Chondrocyte (in vitro differentiated cells): Measurements from ENCODE around the gene PPP1R16B. TPM values are rescaled to one million over a fixed set of nuclear protein-coding genes. Genes with fewer than 3 reads are reported as not detected.

ENCODE experiments used
- DNase-seq: peaks from one replicate; pipeline ENCODE4 v3.0.0; 2021; ENCODE audit warnings: mixed read lengths, low spot score
- H3K27ac Mint-ChIP-seq: one replicate; pipeline ENCODE4 v1.8.0; 2021; ENCODE audit warnings: mild to moderate bottlenecking, moderate library complexity, mixed read lengths; ENCODE audit not compliant: unreplicated experiment
- H3K27me3 Mint-ChIP-seq: 2 replicates; pipeline ENCODE4 v1.8.0; 2021; ENCODE audit warnings: low read depth, mixed read lengths
- H3K36me3 Mint-ChIP-seq: 2 replicates; pipeline ENCODE4 v1.8.0; 2021; ENCODE audit warnings: low read depth, mixed read lengths
- H3K4me1 Mint-ChIP-seq: 2 replicates; pipeline ENCODE4 v1.8.0; 2021; ENCODE audit warnings: low read depth, mild to moderate bottlenecking, mixed read lengths
- H3K4me3 Mint-ChIP-seq: one replicate; pipeline ENCODE4 v1.8.0; 2021; ENCODE audit warnings: mild to moderate bottlenecking, moderate library complexity, mixed read lengths; ENCODE audit not compliant: unreplicated experiment
- H3K9me3 Mint-ChIP-seq: 2 replicates; pipeline ENCODE4 v1.8.0; 2021; ENCODE audit warnings: low read depth, mixed read lengths
- total RNA-seq: library from RNA; stranded (reverse); gene quantifications from 3 replicates; pipeline ENCODE4 v1.2.1, GENCODE V29; 2021
- TF ChIP-seq, protein P1 (sequence below): fragments of 200-600 bp; sonication (generic); IDR thresholded peaks from 2 replicates; pipeline ENCODE4 v1.5.0; 2021; ENCODE audit warnings: antibody characterized with exemption, mild to moderate bottlenecking, moderate library complexity

PPP1R16B gene
- total RNA-seq, 1 donor from 2014 or later = not detected

GRCh38 chr20:38945012-38945411, 139.5 kb downstream of the PPP1R16B start:
- Mint-ChIP-seq H3K9me3 (no peaks in the 10 kb centered on the region), H3K27ac (no peak overlapping the region), H3K27me3 (no peaks in the 10 kb centered on the region), H3K4me1 (no peaks in the 10 kb centered on the region), H3K4me3 (no peak overlapping the region), H3K36me3 (peaks cover 2% of the 10 kb centered on the region)
- DNase-seq = no peak
- TF ChIP-seq, protein P1, sequence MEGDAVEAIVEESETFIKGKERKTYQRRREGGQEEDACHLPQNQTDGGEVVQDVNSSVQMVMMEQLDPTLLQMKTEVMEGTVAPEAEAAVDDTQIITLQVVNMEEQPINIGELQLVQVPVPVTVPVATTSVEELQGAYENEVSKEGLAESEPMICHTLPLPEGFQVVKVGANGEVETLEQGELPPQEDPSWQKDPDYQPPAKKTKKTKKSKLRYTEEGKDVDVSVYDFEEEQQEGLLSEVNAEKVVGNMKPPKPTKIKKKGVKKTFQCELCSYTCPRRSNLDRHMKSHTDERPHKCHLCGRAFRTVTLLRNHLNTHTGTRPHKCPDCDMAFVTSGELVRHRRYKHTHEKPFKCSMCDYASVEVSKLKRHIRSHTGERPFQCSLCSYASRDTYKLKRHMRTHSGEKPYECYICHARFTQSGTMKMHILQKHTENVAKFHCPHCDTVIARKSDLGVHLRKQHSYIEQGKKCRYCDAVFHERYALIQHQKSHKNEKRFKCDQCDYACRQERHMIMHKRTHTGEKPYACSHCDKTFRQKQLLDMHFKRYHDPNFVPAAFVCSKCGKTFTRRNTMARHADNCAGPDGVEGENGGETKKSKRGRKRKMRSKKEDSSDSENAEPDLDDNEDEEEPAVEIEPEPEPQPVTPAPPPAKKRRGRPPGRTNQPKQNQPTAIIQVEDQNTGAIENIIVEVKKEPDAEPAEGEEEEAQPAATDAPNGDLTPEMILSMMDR = no peak

DNA sequence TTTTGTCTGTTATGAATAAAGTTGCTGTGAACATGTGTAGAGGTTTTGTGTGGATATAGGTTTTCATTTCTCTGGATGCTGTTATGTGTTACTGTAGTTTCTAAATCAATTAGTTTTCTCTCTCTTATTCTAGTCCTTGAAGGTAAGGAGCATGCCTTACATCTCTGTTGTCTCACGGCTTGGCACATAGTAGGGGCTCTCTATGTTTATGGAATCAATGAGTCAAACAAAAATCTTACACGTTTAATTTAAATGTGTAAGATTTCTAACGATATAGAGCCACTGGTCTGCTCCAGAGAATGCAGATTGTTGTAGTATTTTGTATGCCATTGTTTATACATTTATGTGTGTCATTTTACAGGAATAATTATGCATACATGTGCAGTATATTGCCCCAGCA, 141.3 kb downstream of the PPP1R16B start:
- H3K27me3 Mint-ChIP-seq = no peaks in the 10 kb centered on the region
- no peak overlapping the region for H3K4me3 Mint-ChIP-seq
- DNase-seq = no peak
- no peak overlapping the region for H3K27ac Mint-ChIP-seq
- H3K4me1 Mint-ChIP-seq = no peaks in the 10 kb centered on the region
- H3K9me3 Mint-ChIP-seq = no peaks in the 10 kb centered on the region
- TF ChIP-seq, protein P1 = no peak
- peaks cover 2% of the 10 kb centered on the region for H3K36me3 Mint-ChIP-seq

DNA sequence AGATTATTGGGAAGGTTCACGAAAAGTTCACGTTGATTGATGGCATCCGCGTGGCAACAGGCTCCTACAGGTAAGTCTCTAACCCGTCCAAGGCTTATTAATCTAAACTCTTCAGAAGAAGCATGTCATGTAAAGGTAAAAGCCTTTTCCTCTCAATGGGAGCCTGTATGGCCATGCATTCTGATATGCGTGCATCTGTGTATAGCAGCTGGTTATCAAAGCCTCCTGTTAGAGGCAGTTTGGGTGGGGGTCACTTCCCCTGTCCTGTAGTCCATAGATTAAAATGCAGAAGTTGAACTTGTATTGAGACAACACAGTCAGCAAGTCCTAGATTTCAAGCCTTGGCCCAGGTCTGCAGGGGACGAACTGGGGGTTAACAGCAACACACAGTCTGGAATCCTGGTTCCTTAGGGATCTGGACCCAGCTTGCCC, 142.4 kb downstream of the PPP1R16B start:
- Mint-ChIP-seq H3K4me1 (no peaks in the 10 kb centered on the region), H3K36me3 (peaks cover 2% of the 10 kb centered on the region), H3K27ac (no peak overlapping the region), H3K4me3 (no peak overlapping the region), H3K27me3 (no peaks in the 10 kb centered on the region), H3K9me3 (no peaks in the 10 kb centered on the region)
- TF ChIP-seq, protein P1 = no peak
- no peak for DNase-seq

DNA sequence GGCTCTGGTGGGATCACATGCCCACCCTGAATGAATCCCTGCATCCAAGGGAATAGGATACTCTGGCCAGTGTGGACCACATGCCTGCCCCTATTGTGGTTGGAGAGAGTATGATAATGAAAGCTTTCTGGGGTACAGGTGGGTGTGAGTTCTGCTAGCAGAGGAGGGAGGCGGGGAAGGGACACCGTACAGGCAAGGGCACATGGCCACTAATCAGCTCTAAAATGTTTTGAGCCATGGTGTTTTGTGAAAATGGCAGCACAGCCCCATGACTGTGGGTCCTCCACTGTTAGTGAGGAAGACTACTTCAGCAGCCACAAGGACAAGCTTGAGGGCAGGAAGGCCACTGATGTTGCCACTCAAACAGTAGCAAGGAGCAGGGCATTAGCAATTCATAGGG, 144.8 kb downstream of the PPP1R16B start:
- no peak for DNase-seq
- no peak overlapping the region for H3K27ac Mint-ChIP-seq
- no peaks in the 10 kb centered on the region for H3K27me3 Mint-ChIP-seq
- no peaks in the 10 kb centered on the region for H3K9me3 Mint-ChIP-seq
- H3K4me3 Mint-ChIP-seq = no peak overlapping the region
- no peaks in the 10 kb centered on the region for H3K4me1 Mint-ChIP-seq
- TF ChIP-seq, protein P1 = no peak
- H3K36me3 Mint-ChIP-seq = peaks cover 2% of the 10 kb centered on the region

DNA sequence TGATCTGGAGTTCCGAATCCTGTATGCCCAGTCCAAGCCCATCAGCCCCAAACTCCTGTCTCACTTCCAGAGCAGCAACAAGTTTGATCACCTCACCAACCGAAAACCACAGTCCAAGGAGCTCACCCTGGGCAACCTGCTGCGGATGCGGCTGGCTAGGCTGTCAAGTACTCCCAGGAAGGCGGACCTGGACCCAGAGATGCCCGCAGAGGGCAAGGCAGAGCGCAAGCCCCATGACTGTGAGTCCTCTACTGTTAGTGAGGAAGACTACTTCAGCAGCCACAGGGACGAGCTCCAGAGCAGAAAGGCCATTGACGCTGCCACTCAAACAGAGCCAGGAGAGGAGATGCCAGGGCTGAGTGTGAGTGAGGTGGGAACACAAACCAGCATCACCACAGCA, 146.1 kb downstream of the PPP1R16B start:
- no peaks in the 10 kb centered on the region for H3K36me3 Mint-ChIP-seq
- H3K27ac Mint-ChIP-seq = no peak overlapping the region
- TF ChIP-seq, protein P1 = no peak
- no peak for DNase-seq
- H3K27me3 Mint-ChIP-seq = no peaks in the 10 kb centered on the region
- H3K4me3 Mint-ChIP-seq = no peak overlapping the region
- no peaks in the 10 kb centered on the region for H3K4me1 Mint-ChIP-seq
- no peaks in the 10 kb centered on the region for H3K9me3 Mint-ChIP-seq
